ENCODE data around the gene EFCAB6.

Gene EFCAB6

GRCh38 chr22:43835166-43835565 is 23.1 kb upstream of the EFCAB6 start:
- TF ChIP-seq CTCF (IDR thresholded peaks at IDR 0.05; ENCODE audit: low read depth, low read length, missing control alignments): no peak
- DNase-seq (ENCODE audit: extremely low read depth, low read depth): no peak
- H3K4me3 ChIP-seq (replicated peaks; ENCODE audit: low read depth, low read length): no peak overlapping the region

- H3K4me3 ChIP-seq (replicated peaks; ENCODE audit: low read depth, low read length): no peak overlapping the region
- TF ChIP-seq CTCF (IDR thresholded peaks at IDR 0.05; ENCODE audit: low read depth, low read length, missing control alignments): no peak
- DNase-seq (ENCODE audit: extremely low read depth, low read depth): no peak
Measured at GRCh38 chr22:43833286-43834240, 21.5 kb upstream of the EFCAB6 start.

- DNase-seq (ENCODE audit: extremely low read depth, low read depth): no peak
- TF ChIP-seq CTCF (IDR thresholded peaks at IDR 0.05; ENCODE audit: low read depth, low read length, missing control alignments): no peak
- H3K4me3 ChIP-seq (replicated peaks; ENCODE audit: low read depth, low read length): no peak overlapping the region
Measured at GRCh38 chr22:43832393-43833265, 20.5 kb upstream of the EFCAB6 start.

GRCh38 chr22:43831561-43832392 is 19.7 kb upstream of the EFCAB6 start:
- TF ChIP-seq CTCF (IDR thresholded peaks at IDR 0.05; ENCODE audit: low read depth, low read length, missing control alignments): no peak
- no peak for DNase-seq (ENCODE audit: extremely low read depth, low read depth)
- no peak overlapping the region for H3K4me3 ChIP-seq (replicated peaks; ENCODE audit: low read depth, low read length)

- no peak for DNase-seq (ENCODE audit: extremely low read depth, low read depth)
- no peak overlapping the region for H3K4me3 ChIP-seq (replicated peaks; ENCODE audit: low read depth, low read length)
- TF ChIP-seq CTCF (IDR thresholded peaks at IDR 0.05; ENCODE audit: low read depth, low read length, missing control alignments): no peak
Measured at GRCh38 chr22:43830931-43831560, 18.9 kb upstream of the EFCAB6 start.
